Neural progenitor cell (in vitro differentiated cells): ENCODE data around the gene SNAPC4. TPM values are rescaled to one million over a fixed set of nuclear protein-coding genes. Genes with fewer than 3 reads are reported as not detected.

Experiments used
- DNase-seq: peaks from one replicate; pipeline ENCODE4 v3.0.0-alpha.2; 2016; ENCODE audit warnings: low spot score
- H2AFZ ChIP-seq: fragments of 200-600 bp; sonication (generic); replicated peaks from 2 replicates; pipeline ENCODE4 v1.6.1; 2016; ENCODE audit warnings: antibody characterized with exemption
- H3F3A ChIP-seq: fragments of 200-600 bp; sonication (generic); 2 replicates; pipeline ENCODE4 v1.6.1; 2016; ENCODE audit warnings: antibody characterized with exemption, low read depth
- H3K27ac ChIP-seq: fragments of 200-600 bp; sonication (generic); 2 replicates; pipeline ENCODE4 v1.5.1; 2016; ENCODE audit warnings: mild to moderate bottlenecking
- H3K27me3 ChIP-seq: fragments of 200-600 bp; sonication (generic); 2 replicates; pipeline ENCODE4 v1.6.1; 2016; ENCODE audit warnings: mild to moderate bottlenecking, moderate library complexity
- H3K36me3 ChIP-seq: fragments of 200-600 bp; sonication (generic); 2 replicates; pipeline ENCODE4 v1.5.1; 2016
- H3K4me1 ChIP-seq: fragments of 200-600 bp; sonication (generic); 2 replicates; pipeline ENCODE4 v1.6.1; 2016; ENCODE audit warnings: mixed run types
- H3K4me2 ChIP-seq: fragments of 200-600 bp; sonication (generic); 2 replicates; pipeline ENCODE4 v1.6.1; 2016
- H3K4me3 ChIP-seq: fragments of 200-600 bp; sonication (generic); 2 replicates; pipeline ENCODE4 v1.5.1; 2016
- H3K79me2 ChIP-seq: fragments of 200-600 bp; sonication (generic); 2 replicates; pipeline ENCODE4 v1.6.1; 2016; ENCODE audit warnings: low read depth
- H3K9ac ChIP-seq: fragments of 200-600 bp; sonication (generic); 2 replicates; pipeline ENCODE4 v1.6.1; 2016
- H3K9me3 ChIP-seq: fragments of 200-600 bp; sonication (generic); 2 replicates; pipeline ENCODE4 v1.5.1; 2016; ENCODE audit warnings: low read depth
- H4K20me1 ChIP-seq: fragments of 200-600 bp; sonication (generic); 2 replicates; pipeline ENCODE4 v1.6.1; 2016; ENCODE audit warnings: low read depth
- H3K27ac Mint-ChIP-seq: 3 replicates; pipeline ENCODE4 v1.8.0; 2021; ENCODE audit warnings: mixed read lengths
- H3K27me3 Mint-ChIP-seq: 2 replicates; pipeline ENCODE4 v1.8.0; 2022; ENCODE audit warnings: low read depth, mild to moderate bottlenecking, inconsistent platforms, moderate library complexity, mixed read lengths; ENCODE audit not compliant: insufficient read depth
- H3K36me3 Mint-ChIP-seq: 3 replicates; pipeline ENCODE4 v1.8.0; 2021; ENCODE audit warnings: mixed read lengths
- H3K4me1 Mint-ChIP-seq: 3 replicates; pipeline ENCODE4 v1.8.0; 2021; ENCODE audit warnings: mixed read lengths
- H3K4me3 Mint-ChIP-seq: 3 replicates; pipeline ENCODE4 v1.8.0; 2021; ENCODE audit warnings: mild to moderate bottlenecking, moderate library complexity, mixed read lengths
- H3K9me3 Mint-ChIP-seq: 3 replicates; pipeline ENCODE4 v1.8.0; 2020; ENCODE audit warnings: mixed read lengths
- CTCF ChIP-seq: fragments of 200-600 bp; sonication (generic); IDR thresholded peaks from 2 replicates; pipeline ENCODE4 v1.5.1; 2017; ENCODE audit warnings: antibody characterized with exemption, mild to moderate bottlenecking
- EZH2 ChIP-seq: fragments of 200-600 bp; sonication (generic); IDR thresholded peaks from 2 replicates; pipeline ENCODE4 v1.6.1; 2017; ENCODE audit warnings: antibody characterized with exemption, mild to moderate bottlenecking, moderate library complexity
- EZH2phosphoT487 ChIP-seq: fragments of 200-600 bp; sonication (generic); IDR thresholded peaks from 2 replicates; pipeline ENCODE4 v1.6.1; 2017; ENCODE audit warnings: antibody characterized with exemption
- total RNA-seq: library from RNA; depleted of rRNA; stranded (reverse); fragments of >200 nt; gene quantifications from 2 replicates; pipeline ENCODE4 v1.2.3, GENCODE V29; 2015; ENCODE audit warnings: low replicate concordance

Gene SNAPC4
- total RNA-seq, 1 donor from 2014 or later: 6.8 TPM

- no peaks in the 10 kb centered on the region for H3K27me3 ChIP-seq
- peaks cover 16% of the 10 kb centered on the region for H3K36me3 Mint-ChIP-seq
- no peak overlapping the region for H3K4me3 Mint-ChIP-seq
- H3K27ac Mint-ChIP-seq: no peak overlapping the region
- H3K9ac ChIP-seq: no peak overlapping the region
- no peak overlapping the region for H3K4me2 ChIP-seq
- H3K4me1 ChIP-seq: no peaks in the 10 kb centered on the region
- no peak for DNase-seq
- H3K9me3 Mint-ChIP-seq: no peaks in the 10 kb centered on the region
- H3K9me3 ChIP-seq: no peaks in the 10 kb centered on the region
- no peak overlapping the region for H3K27ac ChIP-seq
- peaks cover 24% of the 10 kb centered on the region for H3K79me2 ChIP-seq
- H2AFZ ChIP-seq: no peak overlapping the region
- TF ChIP-seq EZH2: no peak
- no peak for TF ChIP-seq EZH2phosphoT487
- no peak overlapping the region for H3K4me3 ChIP-seq
- H3K36me3 ChIP-seq: peaks cover 3% of the 10 kb centered on the region
- H3K4me1 Mint-ChIP-seq: peaks cover 14% of the 10 kb centered on the region
- H3F3A ChIP-seq: peaks cover 18% of the 10 kb centered on the region
- peaks cover 17% of the 10 kb centered on the region for H4K20me1 ChIP-seq
- H3K27me3 Mint-ChIP-seq: peaks cover 10% of the 10 kb centered on the region
These were observed 2.1 kb upstream of the SNAPC4 start for GRCh38 chr9:136402067-136402466.

- H3K27ac Mint-ChIP-seq: no peak overlapping the region
- H3K4me3 ChIP-seq: no peak overlapping the region
- no peaks in the 10 kb centered on the region for H3K4me1 ChIP-seq
- H3K9me3 ChIP-seq: no peaks in the 10 kb centered on the region
- H4K20me1 ChIP-seq: peaks cover 20% of the 10 kb centered on the region
- peaks cover 20% of the 10 kb centered on the region for H3K36me3 Mint-ChIP-seq
- H3K27me3 ChIP-seq: no peaks in the 10 kb centered on the region
- peaks cover 3% of the 10 kb centered on the region for H3K36me3 ChIP-seq
- no peak overlapping the region for H2AFZ ChIP-seq
- peak overlapping the region; percentile 50 for H3K4me3 Mint-ChIP-seq
- TF ChIP-seq CTCF: no peak
- TF ChIP-seq EZH2: no peak
- TF ChIP-seq EZH2phosphoT487: no peak
- no peaks in the 10 kb centered on the region for H3K9me3 Mint-ChIP-seq
- H3K27ac ChIP-seq: no peak overlapping the region
- H3F3A ChIP-seq: peaks cover 18% of the 10 kb centered on the region
- H3K9ac ChIP-seq: no peak overlapping the region
- peaks cover 24% of the 10 kb centered on the region for H3K79me2 ChIP-seq
- no peak for DNase-seq
- H3K4me1 Mint-ChIP-seq: peaks cover 14% of the 10 kb centered on the region
- H3K4me2 ChIP-seq: no peak overlapping the region
- H3K27me3 Mint-ChIP-seq: peaks cover 7% of the 10 kb centered on the region
These were observed 1.4 kb upstream of the SNAPC4 start for GRCh38 chr9:136401173-136401922.

GRCh38 chr9:136399176-136400037, 563 bp downstream of the SNAPC4 start:
- Histone ChIP-seq H3K4me1 (no peaks in the 10 kb centered on the region), H3K4me2 (peak overlapping the region; percentile 85), H3K9me3 (no peaks in the 10 kb centered on the region), H3K27ac (no peak overlapping the region), H3F3A (peaks cover 18% of the 10 kb centered on the region), H3K9ac (peak overlapping the region; percentile 84), H3K36me3 (no peaks in the 10 kb centered on the region), H3K27me3 (no peaks in the 10 kb centered on the region), H2AFZ (no peak overlapping the region), H3K4me3 (peak overlapping the region; percentile 99), H4K20me1 (peaks cover 20% of the 10 kb centered on the region), H3K79me2 (peaks cover 24% of the 10 kb centered on the region)
- TF ChIP-seq CTCF (no peak), EZH2 (no peak), EZH2phosphoT487 (no peak)
- peak overlapping the region; percentile 39 for H3K27ac Mint-ChIP-seq
- peaks cover 16% of the 10 kb centered on the region for H3K36me3 Mint-ChIP-seq
- peaks cover 4% of the 10 kb centered on the region for H3K27me3 Mint-ChIP-seq
- peaks cover 14% of the 10 kb centered on the region for H3K4me1 Mint-ChIP-seq
- H3K4me3 Mint-ChIP-seq: peak overlapping the region; percentile 92
- H3K9me3 Mint-ChIP-seq: no peaks in the 10 kb centered on the region
- DNase-seq: peak; percentile 48
